GM21526 (cell line): Measurements from ENCODE around the gene CCDC167.
"Not testable (repeated sequence)": the region's sequence is repeated elsewhere in the genome, so short reads cannot be mapped to it uniquely, and the experiment has no call there.

ENCODE experiments used
- ATAC-seq: cut with Tn5 transposase; IDR thresholded peaks from one replicate; pipeline ENCODE4 v1.9.1; 2021; ENCODE audit warnings: moderate library complexity; ENCODE audit not compliant: unreplicated experiment, low FRiP score

The CCDC167 gene

DNA sequence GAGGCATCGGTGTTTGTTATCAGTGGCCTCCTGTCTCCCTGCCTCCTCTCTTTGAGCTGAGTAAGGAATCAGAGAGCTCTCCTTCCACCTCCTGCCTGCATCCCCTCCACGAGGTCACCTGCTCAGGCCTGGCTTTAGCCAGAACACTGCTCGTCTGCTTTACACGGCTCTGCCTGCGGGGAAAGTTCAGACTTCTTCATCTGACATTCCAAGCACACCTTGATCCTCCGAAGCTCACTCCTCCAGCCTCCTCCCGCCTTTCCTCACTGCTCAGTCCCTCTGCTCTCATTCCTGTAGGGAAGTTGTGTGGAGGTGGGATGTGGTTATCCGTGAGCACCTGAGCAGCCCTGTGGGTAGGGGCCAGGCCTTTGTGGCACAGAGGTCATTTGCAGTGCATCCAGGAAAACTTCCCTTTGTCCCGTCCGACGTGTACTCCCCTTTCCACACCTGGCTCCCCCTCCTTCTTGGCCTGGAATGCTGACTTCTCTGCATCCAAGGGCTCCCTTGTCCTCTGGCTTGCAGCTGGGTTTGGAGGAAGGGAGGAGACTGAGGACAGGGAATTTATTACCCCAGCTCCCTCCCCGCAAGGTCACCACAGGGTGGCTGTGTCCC, 12.8 kb upstream of the CCDC167 start:
- ATAC-seq: no peak

DNA sequence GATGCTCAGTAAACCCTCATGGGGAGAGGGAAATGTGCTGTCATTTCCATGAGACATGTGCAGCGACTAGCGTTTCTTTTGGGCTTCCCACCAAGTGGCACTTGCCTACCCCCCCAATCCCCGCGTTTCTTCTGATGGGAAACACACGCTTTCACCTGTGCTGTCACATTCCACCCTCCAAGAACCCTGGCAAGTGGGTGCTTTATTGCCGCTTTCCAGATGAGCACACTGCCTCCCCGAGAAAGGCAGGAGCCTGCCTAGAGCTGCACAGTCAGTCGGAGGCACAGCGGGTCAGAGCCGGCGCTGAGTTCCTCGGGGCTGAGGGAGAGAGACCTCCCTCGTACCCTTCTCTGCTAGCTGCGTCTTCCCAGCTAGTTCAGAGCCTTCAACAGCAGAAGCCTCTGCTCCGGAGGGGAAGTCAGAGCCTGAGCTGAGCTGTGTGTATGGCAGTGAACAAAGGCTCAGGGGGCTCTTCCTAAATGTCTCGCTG, 12.3 kb upstream of the CCDC167 start:
- no peak for ATAC-seq

DNA sequence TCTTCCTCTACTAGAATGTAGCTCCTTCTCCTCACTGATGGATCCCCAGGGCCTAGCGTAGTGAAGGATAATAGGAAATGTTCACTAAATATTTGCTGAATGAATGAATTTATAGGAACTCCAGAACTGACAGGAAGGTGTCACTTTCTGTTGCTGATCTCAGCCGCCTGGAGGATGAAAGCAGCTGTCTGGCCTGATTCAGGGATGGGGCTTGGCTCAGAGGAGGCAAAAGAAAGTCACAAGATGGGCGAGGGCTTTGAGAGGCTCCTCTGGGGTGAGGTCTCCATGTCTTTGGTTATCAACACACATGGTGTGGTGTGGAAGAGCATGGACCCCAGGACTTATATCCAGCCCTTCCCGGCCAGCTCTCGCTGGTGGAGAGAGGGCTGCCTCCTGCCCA, 11.5 kb upstream of the CCDC167 start:
- no peak for ATAC-seq

DNA sequence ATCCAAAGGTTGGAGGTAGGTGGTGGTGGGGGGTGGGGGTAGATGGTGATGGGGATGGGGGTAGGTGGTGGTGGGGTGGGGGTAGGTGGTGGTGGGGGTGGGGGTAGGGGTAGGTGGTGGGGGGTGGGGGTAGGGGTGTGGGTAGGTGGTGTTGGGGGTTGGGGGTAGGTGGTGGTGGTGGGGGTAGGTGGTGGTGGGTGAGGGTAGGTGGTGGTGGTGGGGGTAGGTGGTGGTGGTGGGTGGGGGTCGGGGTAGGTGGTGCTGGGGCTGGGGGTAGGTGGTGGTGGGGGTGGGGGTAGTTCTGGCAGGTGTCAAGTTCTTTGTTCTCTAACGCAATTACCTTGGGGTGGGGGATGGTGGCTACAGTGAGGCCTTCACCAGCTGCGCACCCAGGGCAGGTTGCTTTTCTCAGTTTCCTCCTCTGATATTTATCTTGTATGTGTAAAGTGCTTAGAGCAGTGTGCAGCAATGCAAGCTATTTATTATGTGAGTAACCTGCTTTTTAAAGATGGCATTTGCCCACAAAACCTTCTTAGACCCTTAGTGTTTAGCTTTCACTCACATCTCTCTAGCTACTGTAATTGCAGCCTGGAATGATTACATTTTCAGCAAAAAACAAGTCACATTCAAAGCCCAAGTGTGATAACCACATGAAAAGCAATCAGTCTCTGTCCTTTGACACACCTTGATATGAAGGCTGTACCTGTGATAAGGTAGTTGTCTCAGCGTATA, 8.2 kb upstream of the CCDC167 start:
- ATAC-seq: no peak

DNA sequence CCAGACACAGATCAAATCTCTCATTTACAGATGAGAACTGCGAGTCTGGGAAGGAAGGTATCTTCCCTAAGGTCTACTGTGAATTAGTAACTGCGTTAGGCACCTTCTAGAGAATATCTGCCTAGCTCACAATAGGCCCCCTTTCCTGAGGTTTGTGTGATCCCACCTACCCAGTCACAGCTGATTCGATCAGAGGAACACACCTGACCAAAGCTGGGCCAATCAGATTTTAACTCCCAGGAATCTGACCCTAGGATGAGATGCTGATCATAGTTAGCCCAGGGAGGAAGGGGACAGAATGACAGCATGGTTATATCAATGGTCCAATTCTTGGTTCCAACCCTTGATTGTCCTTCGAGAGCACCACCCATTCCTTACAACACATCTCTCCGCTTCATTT, 7.4 kb upstream of the CCDC167 start:
- no peak for ATAC-seq

DNA sequence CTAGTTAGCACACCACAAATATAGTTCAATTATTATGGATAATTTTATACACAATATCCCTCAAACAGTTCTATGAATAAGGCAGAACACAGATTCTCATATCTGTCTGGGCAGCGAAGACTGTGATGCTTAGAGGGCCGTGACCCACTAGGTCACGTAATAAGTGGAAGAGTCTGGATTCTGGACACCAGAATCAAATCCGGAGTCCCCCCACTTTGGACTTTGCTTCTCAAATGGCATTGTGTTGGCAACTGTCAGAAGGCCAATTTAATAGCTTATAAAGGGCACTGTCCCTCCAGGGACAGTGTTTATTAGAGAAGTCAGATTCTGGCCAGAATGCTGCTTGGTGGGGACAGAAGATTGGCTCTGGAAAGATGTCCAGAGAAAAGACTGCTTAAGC, 6.8 kb upstream of the CCDC167 start:
- ATAC-seq: no peak

DNA sequence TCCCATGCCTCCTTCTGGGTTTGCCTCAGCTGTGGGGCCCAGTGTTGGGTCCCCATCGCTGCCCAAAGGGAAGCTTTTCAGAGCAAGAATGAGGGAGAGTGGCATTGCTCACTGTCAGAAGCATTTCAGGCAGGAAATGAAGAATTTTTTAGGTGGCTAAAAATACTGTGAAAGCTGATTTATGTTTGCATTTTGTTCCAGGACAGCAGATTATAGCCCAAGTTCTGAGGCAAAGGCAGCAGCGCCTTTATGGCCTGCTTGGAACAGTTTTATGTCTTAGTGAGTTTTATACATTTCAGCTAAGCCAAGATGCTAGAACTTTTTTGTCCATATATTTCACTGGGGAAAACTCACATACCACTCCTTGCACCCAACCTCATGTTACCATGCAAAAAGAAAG, 4.3 kb upstream of the CCDC167 start:
- ATAC-seq: no peak

DNA sequence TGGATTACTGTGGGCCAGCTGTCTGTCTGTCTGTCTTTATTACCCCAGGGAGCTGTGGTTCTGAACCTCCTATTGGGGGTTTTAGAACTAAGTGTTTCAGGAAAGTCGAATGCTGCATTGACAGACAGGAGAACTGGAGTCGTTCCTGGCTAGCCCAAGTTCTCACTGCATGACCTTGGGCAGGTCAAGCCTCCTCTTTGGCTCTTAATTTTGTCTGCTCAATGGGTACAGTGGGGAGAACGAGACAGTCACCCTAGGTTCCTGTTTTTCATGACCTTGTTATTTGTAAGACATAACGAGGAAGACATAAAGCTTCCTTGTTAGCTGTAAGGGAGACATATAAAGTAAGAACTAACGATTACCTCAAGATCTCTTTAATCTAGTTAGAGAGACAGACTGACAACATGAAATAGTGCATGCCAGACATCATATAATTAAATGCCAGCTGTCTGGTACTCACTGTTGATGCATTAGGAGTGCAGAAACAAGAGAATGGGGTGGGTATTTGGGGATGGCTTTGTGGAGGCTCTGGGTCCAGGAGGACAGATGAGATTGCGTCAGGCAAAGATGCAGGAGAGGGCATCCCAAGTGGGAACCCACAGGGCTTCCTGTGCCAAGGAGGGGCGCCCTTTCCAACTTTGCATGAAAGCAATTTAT, 3.7 kb upstream of the CCDC167 start:
- no peak for ATAC-seq

DNA sequence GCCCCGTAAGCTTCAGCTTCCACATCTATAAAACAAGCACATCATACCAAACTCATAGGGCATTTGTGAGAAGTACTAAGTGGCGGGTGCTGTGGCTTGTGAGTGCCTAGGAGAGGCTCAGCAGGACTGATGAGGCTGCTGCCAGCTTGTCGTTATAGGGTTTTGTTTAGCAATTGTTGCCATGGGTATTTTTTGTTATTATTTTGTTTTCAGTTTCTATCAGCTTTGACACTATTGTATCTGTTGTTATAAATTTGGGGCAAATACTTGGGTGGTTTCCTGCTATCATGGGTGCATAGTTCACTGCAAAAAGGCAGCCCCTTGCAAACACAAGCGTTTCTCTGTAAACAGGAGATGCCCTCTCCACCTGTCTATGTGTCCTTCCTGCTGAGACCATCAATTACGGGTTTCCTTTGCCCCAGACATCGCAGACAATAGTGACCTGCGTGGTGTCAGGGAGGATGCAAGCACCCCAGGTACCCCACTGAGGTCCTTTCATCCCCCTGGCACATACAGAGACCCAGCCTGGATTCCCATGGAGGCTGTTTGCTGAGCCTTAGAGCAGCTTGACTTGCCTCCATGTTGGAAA, 3.1 kb upstream of the CCDC167 start:
- ATAC-seq: no peak

DNA sequence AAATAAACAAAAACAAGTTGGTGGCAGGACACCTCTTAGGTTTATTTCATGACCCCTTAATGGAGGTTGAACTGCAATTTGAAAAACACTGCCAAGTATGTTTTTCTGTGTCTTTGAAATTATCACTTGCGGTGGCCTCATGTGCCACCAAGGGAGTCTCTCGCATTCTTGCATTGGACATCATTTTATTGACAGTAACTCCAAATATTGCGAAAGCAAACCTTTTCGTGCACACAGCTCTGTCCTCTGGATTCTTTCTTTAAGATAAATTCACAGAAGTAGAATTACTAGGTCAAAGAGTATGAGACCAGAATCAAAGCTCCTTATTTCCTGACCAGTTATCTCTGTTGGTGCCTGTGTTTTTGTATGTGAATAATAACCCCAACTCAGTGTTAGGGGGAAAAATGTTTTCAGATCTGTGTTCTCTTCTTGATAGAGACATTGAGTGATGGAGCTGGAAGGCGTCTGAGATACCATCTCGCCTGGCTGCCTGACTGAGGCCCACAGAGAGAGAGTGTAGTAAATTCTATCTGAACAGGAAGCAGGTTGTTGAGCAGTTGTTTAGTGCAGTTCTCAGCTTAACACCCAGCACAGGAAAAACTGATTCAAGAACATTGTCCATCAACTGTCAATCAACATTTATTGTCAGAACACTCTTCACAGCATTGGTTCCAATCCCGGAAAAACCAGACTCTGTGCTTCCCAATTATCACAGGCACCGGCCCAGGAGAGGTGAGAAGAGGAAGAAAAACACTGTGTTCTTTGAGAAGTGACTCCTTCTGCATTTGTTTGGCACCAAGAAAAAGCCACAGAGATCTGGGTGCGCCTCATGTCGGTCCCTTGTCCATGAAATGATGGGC, 2.2 kb upstream of the CCDC167 start:
- no peak for ATAC-seq

DNA sequence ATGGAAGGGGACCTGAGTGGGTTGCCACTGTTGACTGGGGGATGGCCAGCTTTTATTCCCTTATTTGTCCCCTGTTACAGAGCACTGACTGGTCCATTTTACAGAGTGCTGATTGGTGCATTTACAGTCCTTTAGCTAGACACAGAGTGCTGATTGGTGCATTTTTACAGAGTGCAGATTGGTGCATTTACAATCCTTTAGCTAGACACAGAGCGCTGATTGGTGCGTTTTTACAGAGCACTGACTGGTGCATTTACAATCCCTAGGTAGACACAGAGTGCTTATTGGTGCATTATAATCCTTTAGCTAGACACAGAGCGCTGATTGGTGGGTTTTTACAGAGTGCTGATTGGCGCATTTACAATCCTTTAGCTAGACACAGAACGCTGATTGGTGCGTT, 1.2 kb upstream of the CCDC167 start:
- not testable (repeated sequence) for ATAC-seq

DNA sequence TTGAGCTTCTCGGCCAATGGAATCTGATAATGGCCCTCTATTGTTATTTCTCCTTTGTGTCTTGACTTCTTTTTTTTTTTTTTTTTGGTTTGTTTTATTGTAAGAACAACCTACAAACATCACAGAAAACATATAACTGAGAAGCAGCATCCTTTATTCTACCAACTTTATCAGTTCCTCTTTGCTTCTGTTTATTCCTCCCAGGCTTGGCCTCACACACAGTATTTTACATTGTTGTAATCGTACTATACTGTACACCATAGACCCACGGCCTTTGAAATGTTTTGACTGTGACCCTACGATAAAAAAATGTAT, 558 bp upstream of the CCDC167 start:
- ATAC-seq: no peak

DNA sequence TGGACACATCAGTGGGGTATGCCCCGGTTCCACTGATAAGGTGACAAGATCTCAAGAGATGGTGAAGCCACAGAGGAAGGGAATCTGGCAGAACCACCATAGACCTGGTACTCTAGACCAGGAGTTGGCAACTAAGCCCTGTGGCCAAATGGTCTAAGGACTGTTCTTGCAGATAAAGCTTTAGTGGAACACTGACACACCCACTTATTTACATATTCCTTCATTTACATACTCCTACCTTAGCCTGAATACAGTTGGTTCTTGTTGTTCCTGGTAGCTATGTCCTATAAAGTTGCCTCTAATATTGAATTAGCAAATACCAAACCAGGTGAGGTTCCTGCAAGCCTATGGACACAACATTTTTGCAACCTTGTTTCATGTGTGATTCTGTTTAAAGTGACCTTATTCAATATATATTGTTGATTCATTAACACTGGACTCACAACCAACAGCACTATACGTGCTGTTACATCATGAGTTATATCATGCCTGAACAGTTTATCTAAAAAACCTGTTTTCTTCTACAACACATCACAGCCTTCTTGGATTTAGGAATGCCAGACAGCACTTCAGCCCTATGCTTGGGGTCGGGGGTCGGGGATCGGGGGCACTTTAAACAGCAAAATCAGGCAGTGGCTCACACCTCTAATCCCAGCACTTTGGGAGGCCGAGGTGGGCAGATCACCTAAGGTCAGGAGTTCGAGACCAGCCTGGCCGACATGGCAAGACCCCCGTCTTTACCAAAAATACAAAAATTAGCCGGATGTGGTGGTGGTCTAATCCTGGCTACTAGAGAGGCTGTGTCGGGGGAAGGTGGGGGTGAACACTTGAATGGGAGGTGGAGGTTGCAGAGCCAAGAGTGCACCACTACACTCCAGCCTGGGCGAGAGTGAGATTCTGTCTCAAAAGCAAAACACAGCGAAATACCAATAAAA, 2.5 kb downstream of the CCDC167 start:
- no peak for ATAC-seq

DNA sequence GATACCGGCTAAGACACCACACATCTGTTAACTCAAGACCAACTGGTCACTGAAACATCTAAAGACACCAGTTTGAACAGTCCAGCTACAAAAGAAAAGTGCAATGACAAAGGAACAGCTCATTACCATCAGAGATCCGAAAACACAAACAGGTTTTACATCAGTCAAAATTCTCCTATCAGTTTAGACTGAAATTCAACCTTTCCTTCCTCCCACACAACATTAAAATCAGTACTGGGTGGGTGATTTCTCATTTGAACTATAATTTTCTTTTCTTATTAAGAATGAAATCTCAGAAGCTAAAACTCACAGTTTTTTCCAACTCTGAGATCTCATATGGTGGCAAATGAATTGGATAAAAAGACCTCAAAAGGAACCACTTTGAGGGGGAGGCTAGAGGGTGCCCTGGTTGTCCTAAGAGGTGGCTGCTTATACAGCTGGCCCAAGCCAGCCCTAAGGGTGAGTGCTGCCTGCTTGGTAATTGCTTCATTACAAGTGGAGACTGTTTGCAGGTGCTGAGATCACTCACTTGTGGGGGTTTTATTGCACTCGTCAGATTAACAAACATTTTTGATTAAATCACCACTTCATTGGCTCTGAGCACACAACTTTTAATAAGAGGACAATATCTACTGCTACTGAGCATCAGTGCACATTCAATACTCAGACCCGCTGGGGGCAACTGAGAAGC, 4.3 kb downstream of the CCDC167 start:
- ATAC-seq: no peak

DNA sequence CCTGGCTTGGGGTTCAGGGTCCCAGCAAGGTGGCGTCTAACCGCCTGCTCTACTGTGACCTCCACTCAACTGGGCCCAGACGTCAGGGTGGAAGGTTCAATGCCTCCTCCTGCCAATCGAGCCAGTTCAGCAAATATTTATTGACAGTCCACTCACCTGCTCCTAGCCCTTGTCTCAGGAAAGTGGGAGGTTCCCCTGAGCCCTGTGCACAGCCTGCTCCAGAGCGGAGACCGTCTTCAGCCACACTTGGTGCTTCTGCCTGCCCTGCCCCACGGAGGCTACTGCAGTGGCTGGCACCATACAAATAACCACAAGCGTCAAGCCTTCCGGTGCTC, 6.1 kb downstream of the CCDC167 start:
- ATAC-seq: no peak

DNA sequence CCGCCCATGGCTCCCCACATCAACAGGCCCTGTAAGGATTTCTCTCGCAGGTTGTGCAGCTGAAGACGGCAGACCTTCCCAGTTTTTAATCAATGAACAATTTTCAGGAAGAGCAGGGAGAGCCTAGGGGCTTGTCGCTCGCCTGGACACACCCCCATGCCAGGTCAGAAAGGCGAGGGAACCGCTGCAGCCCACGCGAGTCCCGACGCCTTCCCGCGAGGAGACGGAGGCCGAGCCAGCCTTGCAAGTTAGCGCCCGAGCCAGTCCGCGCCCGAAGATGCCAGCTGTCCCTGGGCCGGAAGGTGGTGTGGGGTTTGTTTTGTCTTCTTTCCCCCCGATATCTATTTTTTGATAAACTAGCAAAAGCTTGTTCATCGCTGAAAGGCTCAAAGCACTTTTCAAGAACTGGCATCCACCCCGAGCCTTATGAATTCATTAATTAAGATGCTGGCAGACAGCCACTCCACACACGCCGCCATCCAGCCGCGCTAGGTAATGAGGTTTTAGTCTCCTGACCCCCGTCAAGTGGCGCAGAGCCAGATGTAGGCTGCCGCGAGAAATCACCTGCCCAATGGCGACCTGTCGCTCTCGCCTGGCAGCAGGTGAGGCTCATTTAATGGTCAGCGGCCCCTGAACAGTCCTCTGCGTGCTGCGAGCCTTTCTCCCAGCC, 6.6 kb downstream of the CCDC167 start:
- no peak for ATAC-seq

DNA sequence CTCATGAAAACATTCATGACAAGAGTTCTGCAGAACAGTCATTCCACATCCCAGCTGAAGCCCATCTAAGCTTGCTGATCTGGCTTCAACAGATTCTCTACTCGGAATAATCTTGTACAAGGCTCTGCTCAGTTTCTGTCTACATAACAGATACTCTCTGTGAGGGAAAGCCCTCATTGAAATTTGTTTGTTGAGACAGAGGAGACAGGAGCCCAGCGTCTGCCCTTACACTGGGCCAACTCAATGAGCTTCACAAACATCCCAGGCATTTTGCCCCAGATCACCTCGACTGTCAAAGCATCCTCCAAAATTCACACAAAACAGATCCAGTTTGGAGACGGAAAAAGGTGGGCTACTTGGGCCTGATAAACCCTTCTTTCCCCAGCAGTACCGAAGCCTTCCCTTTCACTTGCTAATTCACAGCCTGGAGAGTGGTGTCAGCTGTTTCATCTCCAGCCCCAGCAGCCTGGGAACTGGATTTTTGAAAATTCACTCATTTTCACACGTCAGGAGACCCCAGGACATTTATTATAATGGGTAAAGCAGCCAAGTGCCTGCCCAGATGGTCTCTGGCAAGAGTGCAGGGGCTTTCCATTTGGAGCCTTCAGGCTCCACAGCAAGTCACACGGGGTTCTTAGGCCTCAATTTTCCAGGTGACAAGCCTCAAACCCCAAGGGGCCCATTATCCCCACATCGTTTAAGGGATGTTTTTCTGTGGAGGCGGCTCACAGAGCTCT, 7.3 kb downstream of the CCDC167 start:
- no peak for ATAC-seq

DNA sequence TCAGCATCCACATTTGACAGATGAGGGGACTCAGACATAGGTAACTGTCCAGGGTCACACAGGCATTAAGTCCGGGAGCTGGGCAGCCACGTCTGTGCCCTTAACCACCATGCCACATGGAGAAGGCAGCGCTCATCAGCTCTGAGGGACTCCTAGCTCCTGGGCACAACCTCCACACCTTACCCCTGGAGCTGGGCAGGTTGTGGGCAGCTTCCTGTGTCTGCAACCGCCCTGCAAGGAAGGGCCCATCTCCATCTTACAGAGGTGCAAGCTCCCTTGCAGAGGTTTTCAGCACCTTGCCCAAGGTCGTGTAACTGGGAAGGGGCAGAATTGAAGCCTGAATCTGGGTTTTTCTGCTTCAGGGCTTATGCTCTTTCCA, 7.9 kb downstream of the CCDC167 start:
- ATAC-seq: no peak
